AG04450 (cell line): ENCODE measurements around the gene OGA. TPM values are rescaled to one million over a fixed set of nuclear protein-coding genes. Genes with fewer than 3 reads are reported as not detected.
A peak's percentile ranks its signal among the peaks of the same experiment; 100 is the strongest.

Experiments used
- CTCF ChIA-PET: fragments of 300-600, 350-600 bp; formaldehyde crosslinking; extraction: SDS; loops from one replicate; lab custom pipeline; 2022; ENCODE audit warnings: antibody characterized with exemption, inconsistent platforms; lab: Charles Lee
- POLR2A ChIA-PET: fragments of 350-600 bp; formaldehyde crosslinking; extraction: SDS; loops from one replicate; lab custom pipeline; 2021; ENCODE audit warnings: antibody characterized with exemption, inconsistent platforms; lab: Yijun Ruan, JAX
- DNase-seq: peaks from one replicate; pipeline ENCODE4 v3.0.0-alpha.2; 2011; ENCODE audit warnings: low read depth, low spot score
- H3K27ac ChIP-seq: one replicate; pipeline ENCODE4 v1.5.1; 2012; ENCODE audit warnings: low read depth, low read length, control low read depth
- H3K27me3 ChIP-seq: one replicate; pipeline ENCODE4 v1.6.0; 2012; ENCODE audit warnings: low read length; ENCODE audit not compliant: control insufficient read depth, insufficient read depth
- H3K4me3 ChIP-seq: 2 replicates; pipeline ENCODE4 v1.5.1; 2011; ENCODE audit warnings: mild to moderate bottlenecking, low read depth, low read length, control low read depth
- H3K9me3 ChIP-seq: 2 replicates; pipeline ENCODE4 v1.5.1; 2012; ENCODE audit warnings: low read length; ENCODE audit not compliant: control insufficient read depth, insufficient read depth
- polyA plus RNA-seq: library from polyadenylated mRNA; depleted of rRNA; stranded (reverse); fragments of >200 nt; gene quantifications from 2 replicates; pipeline ENCODE4 v1.2.3, GENCODE V29; 2011
- TF ChIP-seq, protein P1 (sequence below): IDR thresholded peaks from 2 replicates; pipeline ENCODE4 v1.5.1; 2011; ENCODE audit warnings: low read depth, low read length, control low read depth, inconsistent platforms

OGA gene
- polyA plus RNA-seq, 1 experiment: 82.6 TPM

DNA sequence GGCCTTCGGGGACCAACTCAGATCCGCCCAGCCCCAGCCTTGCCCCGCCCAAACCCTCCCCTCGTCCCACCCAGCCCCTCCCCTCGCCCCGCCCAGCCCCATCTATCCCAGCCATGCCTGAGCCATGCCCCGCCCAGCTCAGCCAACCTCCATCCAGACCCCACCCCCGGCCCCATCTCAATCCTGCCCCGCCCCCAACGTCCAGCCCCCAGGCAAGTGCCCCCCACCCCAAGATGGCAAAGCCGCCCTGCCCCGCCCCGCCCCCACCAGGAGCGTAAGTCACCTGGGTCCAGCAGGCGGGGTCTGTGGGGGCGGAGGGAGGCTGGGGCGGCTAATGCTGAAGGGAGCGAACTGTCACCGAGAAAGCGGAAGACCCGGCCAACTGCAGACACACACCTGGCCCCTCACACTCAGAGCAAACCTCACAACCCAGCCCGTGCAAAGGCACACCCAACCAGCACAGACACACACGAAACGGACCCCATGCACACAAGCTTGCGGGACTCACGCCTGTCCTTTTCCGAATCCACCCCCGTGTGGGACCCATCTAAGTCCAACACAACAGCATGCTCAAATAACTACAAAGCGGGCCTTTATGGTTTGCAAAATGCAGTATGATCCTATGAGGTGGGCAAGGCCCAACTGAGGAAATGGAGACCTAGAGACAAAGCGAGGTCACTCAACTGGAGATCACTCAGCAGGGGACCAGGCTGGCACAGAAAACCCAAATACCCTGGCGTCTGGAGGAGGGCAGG is 11.5 kb upstream of the OGA start:
- H3K27ac ChIP-seq: peak overlapping the region; percentile 57
- ChIA-PET POLR2A (interaction anchor here (1.5 kb wide), 1 partner anchor 12 kb away, joined by 5 read pairs; the partner anchor contains the start of gene OGA), CTCF (interaction anchor here (1.8 kb wide), 1 partner anchor 11 kb away, joined by 7 read pairs; no protein-coding TSS in a partner anchor)
- H3K9me3 ChIP-seq: no peaks in the 10 kb centered on the region; the same call in 1 of the 2 replicates
- DNase-seq: no peak
- H3K27me3 ChIP-seq: no peaks in the 10 kb centered on the region
- peak overlapping the region; percentile 55 for H3K4me3 ChIP-seq
- TF ChIP-seq, protein P1, sequence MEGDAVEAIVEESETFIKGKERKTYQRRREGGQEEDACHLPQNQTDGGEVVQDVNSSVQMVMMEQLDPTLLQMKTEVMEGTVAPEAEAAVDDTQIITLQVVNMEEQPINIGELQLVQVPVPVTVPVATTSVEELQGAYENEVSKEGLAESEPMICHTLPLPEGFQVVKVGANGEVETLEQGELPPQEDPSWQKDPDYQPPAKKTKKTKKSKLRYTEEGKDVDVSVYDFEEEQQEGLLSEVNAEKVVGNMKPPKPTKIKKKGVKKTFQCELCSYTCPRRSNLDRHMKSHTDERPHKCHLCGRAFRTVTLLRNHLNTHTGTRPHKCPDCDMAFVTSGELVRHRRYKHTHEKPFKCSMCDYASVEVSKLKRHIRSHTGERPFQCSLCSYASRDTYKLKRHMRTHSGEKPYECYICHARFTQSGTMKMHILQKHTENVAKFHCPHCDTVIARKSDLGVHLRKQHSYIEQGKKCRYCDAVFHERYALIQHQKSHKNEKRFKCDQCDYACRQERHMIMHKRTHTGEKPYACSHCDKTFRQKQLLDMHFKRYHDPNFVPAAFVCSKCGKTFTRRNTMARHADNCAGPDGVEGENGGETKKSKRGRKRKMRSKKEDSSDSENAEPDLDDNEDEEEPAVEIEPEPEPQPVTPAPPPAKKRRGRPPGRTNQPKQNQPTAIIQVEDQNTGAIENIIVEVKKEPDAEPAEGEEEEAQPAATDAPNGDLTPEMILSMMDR: no peak

DNA sequence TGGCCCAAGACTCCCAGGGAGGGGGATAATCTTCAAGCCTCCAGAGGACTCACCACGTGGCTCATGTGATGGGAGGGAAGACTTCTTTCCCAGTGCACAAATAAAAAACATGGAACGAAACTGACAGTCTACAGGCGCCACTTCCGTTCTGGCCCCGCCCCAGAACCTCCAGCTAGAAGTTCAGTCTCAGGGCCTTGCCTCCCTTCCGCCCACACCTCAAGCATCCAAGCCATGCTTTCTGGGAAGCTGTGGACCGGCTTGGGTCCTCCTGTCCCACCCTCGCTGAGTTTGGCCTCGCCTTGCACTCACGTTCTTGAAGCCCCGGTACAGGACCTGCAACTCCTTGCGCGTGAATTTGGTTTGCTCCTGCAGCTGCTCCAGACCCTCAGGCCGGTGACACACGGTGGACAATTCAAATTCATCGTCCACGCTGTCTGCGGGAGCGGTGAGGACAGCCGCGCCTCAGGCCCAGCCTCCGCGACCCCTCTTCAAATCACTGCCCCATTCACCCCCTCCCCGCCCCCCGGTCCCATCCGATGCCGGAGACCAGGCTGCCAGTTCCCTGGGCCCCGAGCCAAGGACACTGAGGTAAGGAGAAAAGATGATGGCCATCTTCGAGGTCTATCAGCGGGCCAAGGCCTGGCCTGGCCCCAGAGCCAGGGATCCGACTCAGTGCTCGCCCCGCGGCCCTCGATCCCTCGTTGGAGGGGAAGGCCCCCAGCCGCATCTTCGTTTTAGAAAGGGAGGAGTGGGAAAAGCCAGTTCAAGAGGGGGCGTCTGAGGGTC is 10.7 kb upstream of the OGA start:
- CTCF ChIA-PET: interaction anchor here (1.8 kb wide), 1 partner anchor 11 kb away, joined by 7 read pairs; no protein-coding TSS in a partner anchor
- no peak for DNase-seq
- H3K27me3 ChIP-seq: no peaks in the 10 kb centered on the region
- H3K9me3 ChIP-seq: no peaks in the 10 kb centered on the region; the same call in 1 of the 2 replicates
- POLR2A ChIA-PET: interaction anchor here (1.5 kb wide), 1 partner anchor 11 kb away, joined by 5 read pairs; the partner anchor contains the start of gene OGA
- TF ChIP-seq, protein P1: no peak
- no peak overlapping the region for H3K27ac ChIP-seq
- no peak overlapping the region for H3K4me3 ChIP-seq

DNA sequence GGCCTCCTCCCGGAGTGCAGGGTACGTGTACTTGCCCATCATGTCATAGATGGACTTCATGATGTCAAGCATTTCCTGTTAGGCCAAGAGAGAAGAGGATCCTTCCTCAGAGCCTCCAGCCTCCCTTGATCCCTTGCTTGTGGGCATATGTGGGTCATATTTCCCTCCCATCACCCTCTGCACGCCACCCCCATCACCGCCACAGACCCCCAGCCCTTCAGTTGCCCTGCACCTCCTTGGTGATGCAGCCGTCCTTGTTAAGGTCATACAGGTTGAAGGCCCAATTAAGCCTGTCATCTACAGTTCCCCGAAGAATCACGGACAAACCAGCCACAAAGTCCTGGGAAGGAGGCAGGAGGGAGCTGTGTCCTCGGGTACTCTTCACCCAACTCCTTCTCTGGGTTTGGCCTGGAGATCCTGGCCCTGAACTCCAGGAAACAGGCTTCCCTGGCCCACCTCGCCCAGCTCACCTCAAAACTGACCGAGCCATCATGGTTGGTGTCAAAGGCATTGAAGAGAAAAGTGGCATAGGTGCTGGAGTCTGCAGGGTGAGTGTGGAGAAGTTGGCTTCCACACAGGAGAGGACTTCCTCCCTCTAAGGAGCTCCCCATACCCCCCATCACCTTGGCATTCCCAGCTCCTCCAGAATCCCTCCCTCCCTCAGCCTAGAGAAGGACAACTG is 9.8 kb upstream of the OGA start:
- CTCF ChIA-PET: interaction anchor here (1.1 to 1.8 kb wide), 2 partner anchors 8 to 12 kb away, joined by 5 to 7 read pairs; no protein-coding TSS in a partner anchor
- DNase-seq: no peak
- TF ChIP-seq, protein P1: no peak
- Histone ChIP-seq H3K4me3 (no peak overlapping the region), H3K9me3 (no peaks in the 10 kb centered on the region; the same call in 1 of the 2 replicates), H3K27me3 (no peaks in the 10 kb centered on the region), H3K27ac (no peak overlapping the region)
- POLR2A ChIA-PET: interaction anchor here (0.5 to 1.1 kb wide), 2 partner anchors 10 to 257 kb away, joined by 3 to 5 read pairs; partner anchors contain the start of gene OGA

DNA sequence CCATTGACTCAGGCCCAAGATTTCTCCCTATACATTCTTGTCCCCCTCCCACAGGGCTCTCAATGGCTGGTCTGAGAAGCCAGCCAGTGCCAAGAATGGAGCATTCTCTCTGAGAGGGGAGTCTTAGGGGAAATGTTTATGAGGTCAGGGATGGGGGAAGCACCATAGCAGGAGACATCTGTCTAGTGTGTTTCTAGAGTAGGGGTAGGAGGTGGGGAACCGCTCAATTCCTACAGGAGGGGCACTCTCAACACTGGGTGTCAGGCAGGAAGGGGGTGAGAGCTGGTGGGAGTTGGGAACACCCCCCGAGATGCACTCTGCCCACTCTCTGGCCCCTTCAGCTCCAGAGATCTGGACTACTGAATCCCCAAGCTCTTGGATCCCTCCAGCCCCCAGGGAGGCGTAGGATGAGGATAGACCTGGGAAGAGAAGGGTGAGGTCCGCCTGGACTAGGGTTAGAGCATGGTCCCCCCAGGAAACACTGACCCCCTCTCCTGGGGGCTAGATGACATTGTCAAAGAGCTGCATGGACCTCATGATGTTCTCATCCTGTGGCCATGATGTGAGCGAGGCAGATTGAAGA is 8.7 kb upstream of the OGA start:
- no peak for DNase-seq
- TF ChIP-seq, protein P1: no peak
- no peaks in the 10 kb centered on the region; the same call in 1 of the 2 replicates for H3K9me3 ChIP-seq
- ChIA-PET POLR2A (interaction anchor here (1.1 kb wide), 1 partner anchor 9 kb away, joined by 3 read pairs; the partner anchor contains the start of gene OGA), CTCF (interaction anchor here (1.1 kb wide), 1 partner anchor 9 kb away, joined by 5 read pairs; no protein-coding TSS in a partner anchor)
- H3K27me3 ChIP-seq: no peaks in the 10 kb centered on the region
- no peak overlapping the region for H3K27ac ChIP-seq
- no peak overlapping the region for H3K4me3 ChIP-seq
